Hepatocyte (in vitro differentiated cells): ENCODE measurements around the gene SLC9C2. TPM values are rescaled to one million over a fixed set of nuclear protein-coding genes. Genes with fewer than 3 reads are reported as not detected.

Experiments
- DNase-seq: peaks from one replicate; pipeline ENCODE4 v3.0.0-alpha.2; 2016; ENCODE audit warnings: low spot score
- H2AFZ ChIP-seq: fragments of 200-600 bp; sonication (generic); 2 replicates; pipeline ENCODE4 v1.6.0; 2016; ENCODE audit warnings: antibody characterized with exemption, mild to moderate bottlenecking
- H3K27ac ChIP-seq: fragments of 200-600 bp; sonication (generic); 2 replicates; pipeline ENCODE4 v1.5.1; 2016; ENCODE audit warnings: mild to moderate bottlenecking
- H3K27me3 ChIP-seq: fragments of 200-600 bp; sonication (generic); 2 replicates; pipeline ENCODE4 v1.6.1; 2016
- H3K36me3 ChIP-seq: fragments of 200-600 bp; sonication (generic); replicated peaks from 2 replicates; pipeline ENCODE4 v1.5.1; 2016; ENCODE audit warnings: low read depth; ENCODE audit not compliant: insufficient read depth
- H3K4me1 ChIP-seq: fragments of 200-600 bp; sonication (generic); 2 replicates; pipeline ENCODE4 v1.5.1; 2016; ENCODE audit warnings: mild to moderate bottlenecking, moderate library complexity; ENCODE audit not compliant: insufficient read depth
- H3K4me2 ChIP-seq: fragments of 200-600 bp; sonication (generic); 2 replicates; pipeline ENCODE4 v1.6.0; 2016
- H3K4me3 ChIP-seq: fragments of 200-600 bp; sonication (generic); 2 replicates; pipeline ENCODE4 v1.5.1; 2016; ENCODE audit warnings: mild to moderate bottlenecking
- H3K79me2 ChIP-seq: fragments of 200-600 bp; sonication (generic); 2 replicates; pipeline ENCODE4 v1.6.0; 2017; ENCODE audit warnings: mild to moderate bottlenecking
- H3K9me2 ChIP-seq: fragments of 200-600 bp; sonication (generic); replicated peaks from 2 replicates; pipeline ENCODE4 v1.6.0; 2017; ENCODE audit warnings: mild to moderate bottlenecking; ENCODE audit not compliant: insufficient read depth
- H3K9me3 ChIP-seq: fragments of 200-600 bp; sonication (generic); 2 replicates; pipeline ENCODE4 v1.5.1; 2016; ENCODE audit warnings: low read depth, mild to moderate bottlenecking
- H4K20me1 ChIP-seq: fragments of 200-600 bp; sonication (generic); 2 replicates; pipeline ENCODE4 v1.6.0; 2016; ENCODE audit warnings: mild to moderate bottlenecking; ENCODE audit not compliant: insufficient read depth, poor library complexity, severe bottlenecking
- EZH2 ChIP-seq: fragments of 200-600 bp; sonication (generic); IDR thresholded peaks from 2 replicates; pipeline ENCODE4 v1.6.1; 2016; ENCODE audit warnings: antibody characterized with exemption, mild to moderate bottlenecking, borderline replicate concordance
- EZH2phosphoT487 ChIP-seq: fragments of 200-600 bp; sonication (generic); IDR thresholded peaks from one replicate; pipeline ENCODE4 v1.6.1; 2018; ENCODE audit warnings: antibody characterized with exemption, mild to moderate bottlenecking, low read depth, moderate library complexity; ENCODE audit not compliant: unreplicated experiment, severe bottlenecking
- WGBS: methylation state at CpG from one replicate; pipeline ENCODE4 v1.1.6; 2016; ENCODE audit warnings: low lambda C conversion rate; ENCODE audit errors: missing lambda C conversion rate; 5-methylcytosine and 5-hydroxymethylcytosine counted together
- polyA plus RNA-seq: library from polyadenylated mRNA; unstranded; fragments of >200 nt; fragmentation: Nextera tagmentation; extraction: Ambion mirVana; gene quantifications from 2 replicates; pipeline ENCODE4 v1.2.1, GENCODE V29; 2016
- total RNA-seq: library from RNA; depleted of rRNA; stranded (reverse); fragments of >200 nt; gene quantifications from 2 replicates; pipeline ENCODE4 v1.2.3, GENCODE V29; 2014
- TF ChIP-seq, protein P1 (sequence below): fragments of 200-600 bp; sonication (generic); IDR thresholded peaks from 2 replicates; pipeline ENCODE4 v1.5.1; 2016; ENCODE audit warnings: antibody characterized with exemption, mild to moderate bottlenecking; ENCODE audit not compliant: poor library complexity

Gene SLC9C2
- total and polyA plus RNA-seq, 2 experiments from 2014 or later, result 0.77 to 1.1 TPM

DNA sequence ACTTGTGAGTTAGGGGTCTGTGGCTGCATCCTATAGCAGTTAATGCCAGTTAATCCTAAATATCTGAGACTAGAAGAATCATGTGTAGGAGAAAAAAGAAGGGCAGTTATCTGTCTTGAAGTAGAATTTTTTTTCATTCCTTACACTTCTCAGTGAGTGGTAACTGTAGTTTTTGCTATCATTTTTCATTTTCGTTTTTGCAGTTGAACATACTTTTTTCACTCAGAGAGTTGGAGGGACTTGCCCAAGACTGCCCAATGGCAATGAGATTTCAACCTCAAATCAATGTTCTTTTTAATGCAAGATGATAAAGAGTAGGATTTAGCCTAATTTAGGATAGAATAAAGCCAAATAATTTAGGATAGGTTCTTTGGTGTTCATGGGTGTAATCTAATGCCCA is 120.2 kb downstream of the SLC9C2 start:
- H3K9me2 ChIP-seq, result no peaks in the 10 kb centered on the region
- no peaks in the 10 kb centered on the region for H3K27me3 ChIP-seq
- H3K4me3 ChIP-seq, result no peak overlapping the region
- no peaks in the 10 kb centered on the region for H3K9me3 ChIP-seq
- no peak overlapping the region for H2AFZ ChIP-seq
- no peak overlapping the region for H3K27ac ChIP-seq
- H3K79me2 ChIP-seq, result peaks cover 45% of the 10 kb centered on the region
- peaks cover 32% of the 10 kb centered on the region for H4K20me1 ChIP-seq
- no peak overlapping the region for H3K4me2 ChIP-seq
- DNase-seq, result no peak
- H3K4me1 ChIP-seq, result peaks cover 13% of the 10 kb centered on the region
- no peak for TF ChIP-seq EZH2
- TF ChIP-seq, protein P1, sequence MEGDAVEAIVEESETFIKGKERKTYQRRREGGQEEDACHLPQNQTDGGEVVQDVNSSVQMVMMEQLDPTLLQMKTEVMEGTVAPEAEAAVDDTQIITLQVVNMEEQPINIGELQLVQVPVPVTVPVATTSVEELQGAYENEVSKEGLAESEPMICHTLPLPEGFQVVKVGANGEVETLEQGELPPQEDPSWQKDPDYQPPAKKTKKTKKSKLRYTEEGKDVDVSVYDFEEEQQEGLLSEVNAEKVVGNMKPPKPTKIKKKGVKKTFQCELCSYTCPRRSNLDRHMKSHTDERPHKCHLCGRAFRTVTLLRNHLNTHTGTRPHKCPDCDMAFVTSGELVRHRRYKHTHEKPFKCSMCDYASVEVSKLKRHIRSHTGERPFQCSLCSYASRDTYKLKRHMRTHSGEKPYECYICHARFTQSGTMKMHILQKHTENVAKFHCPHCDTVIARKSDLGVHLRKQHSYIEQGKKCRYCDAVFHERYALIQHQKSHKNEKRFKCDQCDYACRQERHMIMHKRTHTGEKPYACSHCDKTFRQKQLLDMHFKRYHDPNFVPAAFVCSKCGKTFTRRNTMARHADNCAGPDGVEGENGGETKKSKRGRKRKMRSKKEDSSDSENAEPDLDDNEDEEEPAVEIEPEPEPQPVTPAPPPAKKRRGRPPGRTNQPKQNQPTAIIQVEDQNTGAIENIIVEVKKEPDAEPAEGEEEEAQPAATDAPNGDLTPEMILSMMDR, result no peak
- TF ChIP-seq EZH2phosphoT487, result no peak
- peaks cover 4% of the 10 kb centered on the region for H3K36me3 ChIP-seq
- 93% methylated on average over 1 of the region's 1 CpG for WGBS

DNA sequence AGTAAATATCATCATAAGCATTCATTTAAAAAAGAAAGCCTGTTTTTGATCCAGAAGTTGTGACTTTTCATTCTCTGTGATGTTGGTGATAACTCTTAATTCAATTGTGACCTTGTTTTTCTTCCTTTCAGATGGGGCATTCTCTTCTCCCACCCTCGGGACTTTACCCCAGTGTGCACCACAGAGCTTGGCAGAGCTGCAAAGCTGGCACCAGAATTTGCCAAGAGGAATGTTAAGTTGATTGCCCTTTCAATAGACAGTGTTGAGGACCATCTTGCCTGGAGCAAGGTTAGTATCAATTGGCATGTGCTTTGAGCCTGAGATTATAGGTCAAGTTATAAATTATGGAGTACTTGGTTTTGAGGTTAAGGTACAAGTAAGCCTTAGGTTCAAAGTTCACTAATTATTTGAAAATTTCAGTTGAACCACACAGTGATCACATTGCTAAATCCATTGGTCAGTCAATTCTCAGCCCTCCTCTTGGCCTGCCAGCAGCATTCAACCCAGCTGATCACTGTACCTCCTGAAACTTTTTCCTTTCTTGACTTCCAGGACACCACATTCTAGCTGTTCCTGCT is 121.6 kb downstream of the SLC9C2 start:
- H3K9me2 ChIP-seq, result no peaks in the 10 kb centered on the region
- whole genome bisulfite sequencing, result 100% methylated on average over 1 of the region's 1 CpG

DNA sequence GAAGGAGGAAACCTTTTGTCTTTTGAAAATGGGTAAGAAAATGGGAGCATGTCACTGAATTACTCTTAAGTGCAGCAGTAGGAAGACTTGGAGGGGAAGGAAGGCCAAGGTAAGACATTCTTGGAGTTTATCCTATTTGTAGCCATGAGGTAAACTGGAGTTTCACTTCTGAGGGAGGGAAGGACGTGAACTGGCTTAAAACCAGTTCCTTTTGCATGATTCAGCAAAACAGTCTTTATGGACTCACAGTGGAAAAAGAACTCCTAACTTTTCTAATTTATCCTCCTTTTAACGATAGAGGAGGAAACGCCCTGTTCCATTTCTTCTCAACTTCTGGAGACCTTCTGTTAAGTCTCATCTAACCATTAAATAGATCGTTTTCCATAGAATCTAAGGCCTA is 123.2 kb downstream of the SLC9C2 start:
- Histone ChIP-seq H3K4me1 (peaks cover 18% of the 10 kb centered on the region), H3K9me3 (no peaks in the 10 kb centered on the region), H4K20me1 (peaks cover 32% of the 10 kb centered on the region), H3K27ac (no peak overlapping the region), H2AFZ (no peak overlapping the region), H3K9me2 (no peaks in the 10 kb centered on the region), H3K4me3 (peak overlapping the region; percentile 24), H3K4me2 (peak overlapping the region; percentile 77), H3K36me3 (no peaks in the 10 kb centered on the region), H3K79me2 (peaks cover 53% of the 10 kb centered on the region), H3K27me3 (no peaks in the 10 kb centered on the region)
- TF ChIP-seq, protein P1, result no peak
- TF ChIP-seq EZH2 (no peak), EZH2phosphoT487 (no peak)
- DNase-seq, result peak; percentile 13
- WGBS, result 82% methylated on average over 4 of the region's 4 CpGs

More for the DNA sequence above, 121.6 kb downstream of the SLC9C2 start:
- H3K4me1 ChIP-seq, result peaks cover 13% of the 10 kb centered on the region
- peaks cover 2% of the 10 kb centered on the region for H3K36me3 ChIP-seq
- no peak overlapping the region for H3K27ac ChIP-seq
- no peak overlapping the region for H3K4me3 ChIP-seq
- peaks cover 32% of the 10 kb centered on the region for H4K20me1 ChIP-seq
- no peak for DNase-seq
- H3K9me3 ChIP-seq, result no peaks in the 10 kb centered on the region
- no peaks in the 10 kb centered on the region for H3K27me3 ChIP-seq
- TF ChIP-seq, protein P1, result no peak
- TF ChIP-seq EZH2 (no peak), EZH2phosphoT487 (no peak)
- H3K4me2 ChIP-seq, result no peak overlapping the region
- peaks cover 50% of the 10 kb centered on the region for H3K79me2 ChIP-seq
- no peak overlapping the region for H2AFZ ChIP-seq
